NCI-H524 treated with DMSO at 0.1 percent for 48 hours (cell line): ENCODE results near the gene FDXACB1.
A peak's percentile ranks its signal among the peaks of the same experiment; 100 is the strongest.
"Not testable (repeated sequence)": the region's sequence is repeated elsewhere in the genome, so short reads cannot be mapped to it uniquely, and the experiment has no call there.

ENCODE experiments used
- DNase-seq: peaks from one replicate; lab custom pipeline; 2025; lab: John Stamatoyannopoulos, UW

The FDXACB1 gene

GRCh38 chr11:111908639-111909305 lies 29.8 kb upstream of the FDXACB1 start:
- no peak for DNase-seq

- DNase-seq: no peak
These were observed 27.7 kb upstream of the FDXACB1 start for GRCh38 chr11:111906680-111907079.

GRCh38 chr11:111905411-111905810 lies 26.4 kb upstream of the FDXACB1 start:
- DNase-seq: no peak

- no peak for DNase-seq
These were observed 7.9 kb upstream of the FDXACB1 start for GRCh38 chr11:111886844-111887243.

GRCh38 chr11:111886032-111886431 lies 7.1 kb upstream of the FDXACB1 start:
- DNase-seq: no peak

- DNase-seq: not testable (repeated sequence)
These were observed 6.1 kb upstream of the FDXACB1 start for GRCh38 chr11:111885053-111885452.

- DNase-seq: no peak
These were observed 3.2 kb upstream of the FDXACB1 start for GRCh38 chr11:111882202-111882601.

- DNase-seq: no peak
These were observed 634 bp upstream of the FDXACB1 start for GRCh38 chr11:111879637-111879960.

GRCh38 chr11:111878385-111878848 lies 548 bp downstream of the FDXACB1 start:
- DNase-seq: no peak

GRCh38 chr11:111871693-111872161 lies 7.2 kb downstream of the FDXACB1 start:
- DNase-seq: no peak

GRCh38 chr11:111870886-111871692 lies 7.9 kb downstream of the FDXACB1 start, which contains the start of gene ALG9:
ALG9 (minus strand) TSS chr11:111871581; CDS start chr11:111871482, 99 bp downstream.
- DNase-seq: peak; percentile 26

GRCh38 chr11:111870522-111870885 lies 8.5 kb downstream of the FDXACB1 start:
- no peak for DNase-seq

GRCh38 chr11:111870113-111870512 lies 8.9 kb downstream of the FDXACB1 start:
- DNase-seq: no peak

GRCh38 chr11:111860257-111860656 lies 18.7 kb downstream of the FDXACB1 start:
- DNase-seq: no peak

GRCh38 chr11:111855506-111855905 lies 23.5 kb downstream of the FDXACB1 start:
- DNase-seq: no peak

GRCh38 chr11:111852103-111852502 lies 26.9 kb downstream of the FDXACB1 start:
- no peak for DNase-seq

- no peak for DNase-seq
These were observed 27.3 kb downstream of the FDXACB1 start for GRCh38 chr11:111851636-111852035.

GRCh38 chr11:111851067-111851466 lies 27.9 kb downstream of the FDXACB1 start:
- DNase-seq: no peak

GRCh38 chr11:111849631-111850030 lies 29.3 kb downstream of the FDXACB1 start:
- no peak for DNase-seq

GRCh38 chr11:111846636-111847035 lies 32.3 kb downstream of the FDXACB1 start:
- DNase-seq: no peak

GRCh38 chr11:111846063-111846462 lies 32.9 kb downstream of the FDXACB1 start:
- no peak for DNase-seq

- DNase-seq: no peak
These were observed 33.5 kb downstream of the FDXACB1 start for GRCh38 chr11:111845276-111846028.

- no peak for DNase-seq
These were observed 35.3 kb downstream of the FDXACB1 start for GRCh38 chr11:111843661-111844060.
